ENCODE results near the gene JAK3. TPM values are rescaled to one million over a fixed set of nuclear protein-coding genes. Genes with fewer than 3 reads are reported as not detected.
A peak's percentile ranks its signal among the peaks of the same experiment; 100 is the strongest.
"Not testable (repeated sequence)": the region's sequence is repeated elsewhere in the genome, so short reads cannot be mapped to it uniquely, and the experiment has no call there.

Gene JAK3
- total and polyA plus RNA-seq, 7 donors, result 0.46 to 22.0 (median 1.4) TPM

GRCh38 chr19:17780781-17781180, 67.0 kb downstream of the JAK3 start:
- no peak for DNase-seq
- Histone ChIP-seq H3K27me3 (peaks cover 7 to 75% (median 27%) of the 10 kb centered on the region in 3 donors), H3K27ac (no peak overlapping the region), H3K4me1 (peaks cover 0 to 13% (median 7%) of the 10 kb centered on the region in 4 donors), H3K36me3 (no peaks in the 10 kb centered on the region), H3K9me3 (no peaks in the 10 kb centered on the region), H3K4me3 (no peak overlapping the region)
- intact Hi-C loops (cut with DNase I), result loop anchor here (5.0 kb wide), 1 partner anchor 78 kb away; no protein-coding TSS in a partner anchor
- TF ChIP-seq POLR2A (IDR thresholded peaks at IDR 0.05), result no peak
- no peak for TF ChIP-seq CTCF (IDR thresholded peaks at IDR 0.05)
- TF ChIP-seq EP300 (IDR thresholded peaks at IDR 0.05), result no peak
- no peak for TF ChIP-seq POLR2AphosphoS5 (IDR thresholded peaks at IDR 0.05)
- 96 to 100% methylated on average over 2 of the region's 2 CpGs for WGBS, 2 donors

- no peak for DNase-seq
- H3K36me3 ChIP-seq, result no peaks in the 10 kb centered on the region
- peaks cover 0 to 12% (median 7%) of the 10 kb centered on the region in 4 donors for H3K4me1 ChIP-seq
- no peaks in the 10 kb centered on the region for H3K9me3 ChIP-seq
- no peak overlapping the region for H3K27ac ChIP-seq
- 16 to 45% methylated on average over 25 of the region's 25 CpGs for WGBS, 2 donors
- H3K27me3 ChIP-seq, result peaks cover 7 to 81% (median 27%) of the 10 kb centered on the region in 3 donors
- TF ChIP-seq EP300 (IDR thresholded peaks at IDR 0.05) (no peak), POLR2AphosphoS5 (IDR thresholded peaks at IDR 0.05) (no peak), POLR2A (IDR thresholded peaks at IDR 0.05) (no peak), CTCF (IDR thresholded peaks at IDR 0.05) (no peak)
- intact Hi-C loops (cut with DNase I), result no loop called here
- peak overlapping the region in 2 of 4 donors; percentile 0 to 20 for H3K4me3 ChIP-seq
These were observed 68.5 kb downstream of the JAK3 start for GRCh38 chr19:17778968-17779929.

DNA sequence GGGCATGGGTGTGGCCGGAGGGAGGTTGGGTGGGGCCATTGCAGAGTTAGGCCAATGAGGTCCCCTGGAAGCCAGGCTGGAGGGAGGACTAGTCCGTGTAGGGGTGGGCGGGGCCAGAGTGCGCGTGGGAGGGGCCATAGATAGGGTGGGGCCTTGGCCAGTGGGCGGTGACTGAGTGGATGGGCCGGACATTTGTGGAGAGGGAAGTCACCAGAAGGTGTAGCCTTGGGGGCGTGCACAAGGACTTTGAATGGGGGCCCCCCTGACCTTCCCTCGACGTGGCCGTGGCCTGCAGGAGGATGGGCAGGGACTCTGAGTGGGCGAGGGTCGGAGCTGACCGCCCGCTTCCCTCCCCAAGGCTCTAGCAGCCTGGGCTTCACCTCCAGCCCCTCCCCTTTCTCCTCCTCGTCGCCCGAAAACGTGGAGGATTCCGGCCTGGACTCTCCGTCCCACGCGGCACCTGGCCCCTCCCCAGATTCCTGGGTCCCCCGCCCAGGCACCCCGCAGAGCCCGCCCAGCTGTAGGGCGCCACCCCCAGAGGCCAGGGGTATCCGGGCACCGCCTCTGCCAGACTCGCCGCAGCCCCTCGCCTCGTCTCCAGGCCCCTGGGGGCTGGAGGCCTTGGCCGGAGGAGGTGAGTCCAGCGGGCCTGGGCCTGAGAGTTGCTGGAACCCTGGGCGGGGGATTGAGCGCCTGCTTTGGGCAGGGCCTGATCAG, 69.4 kb downstream of the JAK3 start:
- peaks cover 0 to 9% (median 6%) of the 10 kb centered on the region in 4 donors for H3K4me1 ChIP-seq
- DNase-seq, result no peak
- TF ChIP-seq CTCF (IDR thresholded peaks at IDR 0.05) (no peak), POLR2A (IDR thresholded peaks at IDR 0.05) (no peak), EP300 (IDR thresholded peaks at IDR 0.05) (no peak), POLR2AphosphoS5 (IDR thresholded peaks at IDR 0.05) (no peak)
- WGBS, 2 donors, result 7 to 39% methylated on average over 37 of the region's 37 CpGs
- H3K27ac ChIP-seq, result no peak overlapping the region
- H3K36me3 ChIP-seq, result no peaks in the 10 kb centered on the region
- H3K27me3 ChIP-seq, result peaks cover 7 to 73% (median 27%) of the 10 kb centered on the region in 3 donors
- intact Hi-C loops (cut with DNase I), result no loop called here
- peak overlapping the region in 2 of 4 donors; percentile 0 to 20 for H3K4me3 ChIP-seq
- H3K9me3 ChIP-seq, result no peaks in the 10 kb centered on the region

DNA sequence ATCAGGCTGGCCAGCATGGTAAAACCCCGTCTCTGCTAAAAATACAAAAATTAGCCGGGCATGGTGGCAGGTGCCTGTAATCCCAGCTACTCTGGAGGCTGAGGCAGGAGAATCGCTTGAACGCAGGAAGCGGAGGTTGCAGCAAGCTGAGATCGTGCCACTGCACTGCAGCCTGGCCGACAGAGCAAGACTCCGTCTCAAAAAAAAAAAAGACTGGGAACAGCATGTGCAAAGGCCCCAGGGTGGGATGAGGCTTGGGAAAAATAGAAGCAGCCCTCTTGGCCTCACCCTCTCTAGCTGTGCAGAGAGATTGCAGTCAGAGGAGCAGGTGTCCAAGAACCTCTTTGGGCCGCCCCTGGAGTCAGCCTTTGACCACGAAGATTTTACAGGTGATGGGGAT, 69.9 kb downstream of the JAK3 start:
- H3K27ac ChIP-seq; DNase-seq; H3K4me1 ChIP-seq; H3K36me3 ChIP-seq; H3K4me3 ChIP-seq; intact Hi-C loops (cut with DNase I); H3K9me3 ChIP-seq: not testable (repeated sequence)
- H3K27me3 ChIP-seq, result peaks cover 7 to 73% (median 27%) of the 10 kb centered on the region in 3 donors
- WGBS, 2 donors, result 69 to 84% methylated on average over 10 of the region's 10 CpGs
